ENCODE results near the gene SF1.
"Not testable (repeated sequence)": the region's sequence is repeated elsewhere in the genome, so short reads cannot be mapped to it uniquely, and the experiment has no call there.

SF1 gene

GRCh38 chr11:64778473-64779298 lies at the start of gene SF1:
Gene SF1, minus strand, starts transcription at chr11:64778542. Its CDS starts 150 bp downstream, at chr11:64778392.
- Histone ChIP-seq H3K36me3 (ENCODE audit: insufficient read depth, low read length) (peaks cover 27% of the 10 kb centered on the region), H3K4me1 (ENCODE audit: insufficient read depth, low read length) (no peaks in the 10 kb centered on the region; the same call in 1 of the 2 replicates), H3K9me3 (ENCODE audit: control insufficient read depth, insufficient read depth, low read length) (no peaks in the 10 kb centered on the region), H3K9ac (ENCODE audit: low read depth, low read length) (peak within 1 kb of the TSS; percentile 84)

- H3K4me1 ChIP-seq (ENCODE audit: insufficient read depth, low read length) = no peaks in the 10 kb centered on the region
- no peaks in the 10 kb centered on the region; the same call in none of the 2 replicates for H3K36me3 ChIP-seq (ENCODE audit: insufficient read depth, low read length)
- H3K9me3 ChIP-seq (ENCODE audit: control insufficient read depth, insufficient read depth, low read length) = no peaks in the 10 kb centered on the region
- H3K9ac ChIP-seq (ENCODE audit: low read depth, low read length) = no peak overlapping the region
Observed at GRCh38 chr11:64827451-64827839, 49.1 kb upstream of the SF1 start.

GRCh38 chr11:64826578-64827450 lies 48.5 kb upstream of the SF1 start:
- Histone ChIP-seq H3K9ac (ENCODE audit: low read depth, low read length) (no peak overlapping the region), H3K9me3 (ENCODE audit: control insufficient read depth, insufficient read depth, low read length) (no peaks in the 10 kb centered on the region), H3K4me1 (ENCODE audit: insufficient read depth, low read length) (no peaks in the 10 kb centered on the region), H3K36me3 (ENCODE audit: insufficient read depth, low read length) (no peaks in the 10 kb centered on the region; the same call in none of the 2 replicates)

GRCh38 chr11:64826062-64826461 lies 47.7 kb upstream of the SF1 start:
- no peaks in the 10 kb centered on the region for H3K4me1 ChIP-seq (ENCODE audit: insufficient read depth, low read length)
- no peaks in the 10 kb centered on the region for H3K9me3 ChIP-seq (ENCODE audit: control insufficient read depth, insufficient read depth, low read length)
- H3K9ac ChIP-seq (ENCODE audit: low read depth, low read length) = no peak overlapping the region
- no peaks in the 10 kb centered on the region; the same call in none of the 2 replicates for H3K36me3 ChIP-seq (ENCODE audit: insufficient read depth, low read length)

- Histone ChIP-seq H3K9me3 (ENCODE audit: control insufficient read depth, insufficient read depth, low read length) (no peaks in the 10 kb centered on the region), H3K4me1 (ENCODE audit: insufficient read depth, low read length) (no peaks in the 10 kb centered on the region), H3K9ac (ENCODE audit: low read depth, low read length) (no peak overlapping the region), H3K36me3 (ENCODE audit: insufficient read depth, low read length) (no peaks in the 10 kb centered on the region; the same call in none of the 2 replicates)
Observed at GRCh38 chr11:64823568-64824119, 45.3 kb upstream of the SF1 start.

- no peaks in the 10 kb centered on the region for H3K36me3 ChIP-seq (ENCODE audit: insufficient read depth, low read length)
- H3K9me3 ChIP-seq (ENCODE audit: control insufficient read depth, insufficient read depth, low read length) = no peaks in the 10 kb centered on the region
- H3K9ac ChIP-seq (ENCODE audit: low read depth, low read length) = no peak overlapping the region
- no peaks in the 10 kb centered on the region for H3K4me1 ChIP-seq (ENCODE audit: insufficient read depth, low read length)
Observed at GRCh38 chr11:64817476-64817875, 39.1 kb upstream of the SF1 start.

- not testable (repeated sequence) for H3K9me3 ChIP-seq (ENCODE audit: control insufficient read depth, insufficient read depth, low read length); H3K9ac ChIP-seq (ENCODE audit: low read depth, low read length); H3K4me1 ChIP-seq (ENCODE audit: insufficient read depth, low read length); H3K36me3 ChIP-seq (ENCODE audit: insufficient read depth, low read length)
Observed at GRCh38 chr11:64815433-64815832, 37.1 kb upstream of the SF1 start.

GRCh38 chr11:64814712-64815187 lies 36.4 kb upstream of the SF1 start:
- no peaks in the 10 kb centered on the region for H3K36me3 ChIP-seq (ENCODE audit: insufficient read depth, low read length)
- no peaks in the 10 kb centered on the region for H3K4me1 ChIP-seq (ENCODE audit: insufficient read depth, low read length)
- H3K9ac ChIP-seq (ENCODE audit: low read depth, low read length) = no peak overlapping the region
- H3K9me3 ChIP-seq (ENCODE audit: control insufficient read depth, insufficient read depth, low read length) = no peaks in the 10 kb centered on the region

GRCh38 chr11:64813826-64814225 lies 35.5 kb upstream of the SF1 start:
- no peaks in the 10 kb centered on the region for H3K36me3 ChIP-seq (ENCODE audit: insufficient read depth, low read length)
- no peaks in the 10 kb centered on the region for H3K9me3 ChIP-seq (ENCODE audit: control insufficient read depth, insufficient read depth, low read length)
- no peaks in the 10 kb centered on the region for H3K4me1 ChIP-seq (ENCODE audit: insufficient read depth, low read length)
- H3K9ac ChIP-seq (ENCODE audit: low read depth, low read length) = no peak overlapping the region

GRCh38 chr11:64810891-64811272 lies 32.5 kb upstream of the SF1 start:
- no peaks in the 10 kb centered on the region for H3K4me1 ChIP-seq (ENCODE audit: insufficient read depth, low read length)
- peak overlapping the region; percentile 91; the same call in 1 of the 2 replicates for H3K9ac ChIP-seq (ENCODE audit: low read depth, low read length)
- H3K9me3 ChIP-seq (ENCODE audit: control insufficient read depth, insufficient read depth, low read length) = no peaks in the 10 kb centered on the region
- no peaks in the 10 kb centered on the region for H3K36me3 ChIP-seq (ENCODE audit: insufficient read depth, low read length)

- Histone ChIP-seq H3K9me3 (ENCODE audit: control insufficient read depth, insufficient read depth, low read length) (no peaks in the 10 kb centered on the region), H3K9ac (ENCODE audit: low read depth, low read length) (peak within 1 kb of the TSS; percentile 91), H3K36me3 (ENCODE audit: insufficient read depth, low read length) (peaks cover 2% of the 10 kb centered on the region; the same call in 1 of the 2 replicates), H3K4me1 (ENCODE audit: insufficient read depth, low read length) (no peaks in the 10 kb centered on the region)
Observed at GRCh38 chr11:64810271-64810890, 32.0 kb upstream of the SF1 start, which contains the start of gene MEN1. Gene MEN1, minus strand, starts transcription at chr11:64810551. Its CDS starts 442 bp downstream, at chr11:64810109.

- Histone ChIP-seq H3K4me1 (ENCODE audit: insufficient read depth, low read length) (no peaks in the 10 kb centered on the region), H3K9me3 (ENCODE audit: control insufficient read depth, insufficient read depth, low read length) (no peaks in the 10 kb centered on the region), H3K36me3 (ENCODE audit: insufficient read depth, low read length) (peaks cover 4% of the 10 kb centered on the region; the same call in 1 of the 2 replicates), H3K9ac (ENCODE audit: low read depth, low read length) (peak overlapping the region; percentile 91)
Observed at GRCh38 chr11:64809781-64810241, 31.5 kb upstream of the SF1 start.

- peaks cover 9% of the 10 kb centered on the region; the same call in 1 of the 2 replicates for H3K4me1 ChIP-seq (ENCODE audit: insufficient read depth, low read length)
Observed at GRCh38 chr11:64805481-64805880, 27.1 kb upstream of the SF1 start.

More at GRCh38 chr11:64805481-64805880, 27.1 kb upstream of the SF1 start:
- Histone ChIP-seq H3K36me3 (ENCODE audit: insufficient read depth, low read length) (peaks cover 4% of the 10 kb centered on the region; the same call in 1 of the 2 replicates), H3K9ac (ENCODE audit: low read depth, low read length) (no peak overlapping the region), H3K9me3 (ENCODE audit: control insufficient read depth, insufficient read depth, low read length) (no peaks in the 10 kb centered on the region)
